GM19467 (cell line): ENCODE results near the gene UBXN7.
"Not testable (repeated sequence)": the region's sequence is repeated elsewhere in the genome, so short reads cannot be mapped to it uniquely, and the experiment has no call there.

Experiments used
- ATAC-seq: cut with Tn5 transposase; IDR thresholded peaks from one replicate; pipeline ENCODE4 v1.9.1; 2021; ENCODE audit warnings: mild to moderate bottlenecking, moderate library complexity; ENCODE audit not compliant: unreplicated experiment

UBXN7 gene

DNA sequence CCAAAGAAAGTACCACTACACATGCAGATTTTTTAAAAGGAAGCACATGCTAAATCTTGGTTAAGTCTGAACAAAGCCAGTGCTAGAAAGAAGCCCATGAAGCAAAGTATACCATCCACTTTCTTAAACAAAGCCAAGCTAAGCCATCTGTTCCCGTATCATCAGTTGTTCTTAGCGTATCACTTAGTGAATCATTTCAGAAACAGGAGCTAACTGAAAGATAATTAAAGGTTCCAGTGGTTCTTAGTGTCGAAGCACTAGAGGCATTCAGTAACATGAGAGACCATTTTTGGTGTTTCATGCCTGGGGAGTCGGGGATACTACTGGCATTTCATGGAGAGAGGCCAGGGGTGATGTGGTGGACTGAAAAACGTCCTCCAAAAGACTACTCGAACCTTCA lies 12.8 kb downstream of the UBXN7 start:
- no peak for ATAC-seq

DNA sequence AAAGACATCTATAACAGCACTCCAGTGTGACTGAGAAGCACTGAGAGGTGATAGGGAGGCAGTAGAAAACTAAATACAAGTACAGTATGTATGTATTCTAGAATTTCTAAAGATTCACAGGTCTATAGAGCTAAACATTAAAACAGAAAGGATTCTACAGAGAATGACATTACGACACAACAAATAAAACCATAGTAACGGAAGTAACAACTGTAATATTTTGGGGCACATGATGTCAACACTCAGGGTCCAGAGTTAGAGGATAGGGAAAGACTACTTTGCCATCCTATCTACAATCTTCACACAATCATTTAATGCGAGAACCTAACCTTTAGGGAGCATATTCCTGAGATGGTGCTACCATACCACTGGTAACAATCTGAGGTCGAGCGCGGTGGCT lies 13.6 kb downstream of the UBXN7 start:
- ATAC-seq, result no peak

DNA sequence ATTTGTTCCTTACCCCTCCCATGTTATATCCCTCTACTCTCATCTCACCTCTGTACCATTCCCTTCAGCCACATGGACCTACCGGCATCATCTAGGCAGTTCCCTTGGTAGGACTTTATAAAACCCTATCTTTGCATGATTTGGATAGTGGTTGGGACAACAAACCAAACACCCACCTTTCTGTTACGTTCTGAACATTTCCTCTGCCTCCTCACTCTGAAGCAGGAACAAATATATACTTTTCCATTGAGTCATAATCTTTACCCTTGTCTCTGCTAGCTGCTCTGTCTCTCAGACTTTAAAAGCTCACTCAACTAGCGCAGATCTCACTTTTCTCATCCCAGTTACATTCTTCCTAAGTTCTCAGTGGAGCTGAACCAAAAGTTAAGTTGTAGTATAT lies 17.8 kb downstream of the UBXN7 start:
- no peak for ATAC-seq

DNA sequence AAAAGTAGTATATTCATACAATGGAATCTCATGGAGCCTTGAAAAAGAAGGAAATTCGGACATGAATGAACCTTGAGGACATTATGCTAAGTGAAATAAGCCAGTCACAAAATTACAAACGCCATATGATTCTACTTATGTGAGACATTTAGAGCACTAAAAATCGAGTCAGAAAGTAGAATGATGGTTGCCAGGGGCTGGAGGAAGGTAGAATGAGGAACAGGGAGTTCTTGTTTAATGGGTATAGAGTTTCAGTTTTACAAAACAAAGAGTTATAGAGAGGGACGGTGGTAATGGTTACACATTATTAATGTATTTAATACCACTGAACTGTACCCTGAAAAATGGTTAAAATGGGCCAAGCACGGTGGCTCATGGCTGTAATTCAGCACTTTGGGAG lies 19.5 kb downstream of the UBXN7 start:
- ATAC-seq, result no peak

DNA sequence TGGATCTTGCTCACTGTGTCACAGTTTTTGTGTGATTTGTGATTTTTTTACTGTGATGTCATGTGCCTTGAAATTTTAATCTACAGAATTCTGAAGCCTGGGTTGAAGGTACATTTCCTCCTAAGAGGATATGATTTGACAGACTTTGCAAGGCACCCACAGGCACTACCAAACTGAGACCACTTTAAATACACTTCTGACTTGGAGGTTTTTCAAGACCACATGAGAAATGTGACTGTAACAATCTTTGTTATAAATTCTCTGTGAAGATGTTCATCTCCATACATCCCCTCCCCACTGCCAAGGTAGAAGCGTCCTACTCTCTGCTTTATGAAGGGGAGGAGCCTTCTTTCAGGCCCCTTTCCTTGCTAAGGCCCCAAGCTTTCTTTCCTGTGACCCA lies 22.8 kb downstream of the UBXN7 start:
- no peak for ATAC-seq

DNA sequence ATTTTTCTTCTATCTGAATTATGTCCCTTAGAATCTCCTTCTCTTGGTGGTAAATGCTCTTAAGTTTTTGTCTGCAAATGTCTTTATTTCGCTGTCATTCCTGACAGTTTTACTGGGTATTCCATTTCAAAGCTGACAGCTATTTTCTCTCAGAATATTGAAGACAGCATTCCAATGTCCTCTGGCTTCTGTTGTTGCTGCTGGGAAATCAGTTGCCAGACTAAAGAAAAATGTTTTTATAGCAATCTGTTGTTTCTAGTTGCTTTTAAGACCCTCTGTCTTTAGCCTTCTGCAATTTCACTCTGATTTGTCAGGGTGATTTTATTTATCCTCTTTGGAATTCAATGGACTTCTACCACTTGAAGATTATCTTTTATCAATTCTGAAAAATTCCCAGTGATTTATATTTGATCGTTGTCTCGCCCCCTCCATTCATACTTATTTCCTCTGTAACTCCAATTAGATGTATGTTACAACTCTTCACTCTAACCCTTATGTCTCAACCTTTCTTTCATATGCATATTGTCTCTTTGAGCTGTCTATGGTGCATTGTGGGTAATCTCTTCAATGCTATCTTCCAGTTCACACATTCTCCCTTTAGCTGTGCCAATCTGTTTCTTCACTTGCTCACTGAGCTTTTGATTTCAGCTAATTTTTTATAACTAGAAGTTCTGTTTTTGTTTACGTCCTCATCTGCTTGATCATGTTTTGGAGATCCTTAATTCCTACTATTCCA lies 23.5 kb downstream of the UBXN7 start:
- no peak for ATAC-seq

DNA sequence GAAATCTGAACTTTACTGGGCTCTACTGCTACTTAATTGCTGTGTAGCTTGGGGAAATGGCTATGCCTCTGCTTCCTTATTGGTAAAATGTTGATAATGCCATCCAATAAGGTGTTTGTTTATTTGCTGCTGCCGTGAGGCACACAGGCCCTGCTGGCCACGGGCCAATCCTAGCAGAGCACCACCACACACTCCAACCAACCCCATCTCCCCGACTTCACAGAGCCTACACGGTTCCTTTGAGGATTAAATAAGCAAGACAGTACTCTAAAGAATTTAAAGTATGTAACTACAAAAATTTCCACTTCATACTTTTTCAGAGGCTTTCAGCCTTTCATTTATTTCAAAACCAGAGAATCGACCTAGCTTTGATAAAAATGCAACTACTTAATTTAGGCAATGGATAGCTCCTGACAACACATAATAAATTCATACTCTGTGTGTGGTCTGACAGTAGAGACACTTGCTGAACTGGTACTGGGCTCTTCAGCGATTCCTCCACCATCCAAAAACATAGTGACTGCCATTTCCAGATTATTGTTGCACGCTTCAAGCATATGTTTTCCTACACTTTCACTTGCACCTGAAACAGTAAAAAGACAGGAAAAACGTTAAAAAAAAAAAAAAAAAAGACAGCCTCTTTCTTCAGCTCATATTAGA lies 25.3 kb downstream of the UBXN7 start:
- no peak for ATAC-seq

DNA sequence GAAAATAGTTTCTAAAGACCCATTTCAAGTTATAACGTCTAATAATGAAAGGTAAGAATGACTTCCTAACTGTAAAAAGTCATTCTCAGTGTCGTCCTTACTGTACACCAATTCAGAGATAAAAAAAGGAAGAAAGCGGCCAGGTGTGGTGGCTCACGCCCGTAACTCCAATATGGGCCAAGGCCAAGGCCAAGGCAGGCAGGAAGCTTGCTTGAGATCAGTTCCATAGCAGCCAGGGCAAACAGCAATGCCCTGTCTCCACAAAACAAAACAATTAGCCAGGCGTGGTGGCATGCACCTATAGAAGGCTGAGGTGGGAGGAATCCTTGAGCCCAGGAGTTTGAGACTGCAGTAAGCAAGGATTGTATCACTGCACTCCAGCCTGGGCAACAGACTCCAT lies 31.9 kb downstream of the UBXN7 start:
- ATAC-seq, result no peak

DNA sequence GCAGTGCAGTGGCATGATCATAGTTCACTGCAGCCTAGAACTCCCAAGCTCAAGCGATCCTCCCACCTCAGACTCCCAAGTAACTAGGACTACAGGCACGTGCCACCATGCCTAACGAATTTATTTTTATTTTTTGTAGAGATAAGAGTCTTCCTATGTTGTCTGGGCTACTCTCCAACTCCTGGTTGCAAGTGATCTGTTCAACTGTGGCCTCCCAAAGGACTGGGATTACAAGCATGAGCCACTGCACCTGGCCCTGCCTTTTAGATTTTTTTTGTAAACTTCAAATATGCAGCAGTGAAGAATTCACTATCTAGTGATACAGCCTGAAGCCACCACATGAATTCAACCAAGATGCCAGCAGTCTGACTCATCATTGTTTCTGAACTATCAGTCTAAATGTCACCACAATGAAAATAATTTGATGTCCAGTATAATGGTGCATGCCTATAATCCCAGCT lies 32.7 kb downstream of the UBXN7 start:
- ATAC-seq, result no peak

DNA sequence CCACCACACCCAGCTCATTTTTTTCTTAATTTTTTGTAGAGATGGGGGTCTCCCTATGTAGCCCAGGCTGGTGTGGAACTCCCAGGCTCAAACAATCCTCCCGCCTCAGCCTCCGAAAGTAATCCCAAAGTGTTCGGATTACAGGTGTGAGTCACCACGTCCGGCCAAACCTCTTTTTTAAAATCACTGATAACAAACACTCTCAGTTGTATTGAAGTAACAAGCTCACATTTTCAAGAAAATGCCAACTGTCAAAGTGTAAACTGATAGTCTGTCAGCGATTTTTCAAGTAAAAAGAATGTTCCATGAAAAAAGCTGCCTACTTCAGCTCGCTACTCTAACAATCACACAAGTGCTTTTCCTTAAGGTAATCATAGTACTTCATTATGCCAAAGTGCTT lies 33.4 kb downstream of the UBXN7 start:
- ATAC-seq, result no peak

DNA sequence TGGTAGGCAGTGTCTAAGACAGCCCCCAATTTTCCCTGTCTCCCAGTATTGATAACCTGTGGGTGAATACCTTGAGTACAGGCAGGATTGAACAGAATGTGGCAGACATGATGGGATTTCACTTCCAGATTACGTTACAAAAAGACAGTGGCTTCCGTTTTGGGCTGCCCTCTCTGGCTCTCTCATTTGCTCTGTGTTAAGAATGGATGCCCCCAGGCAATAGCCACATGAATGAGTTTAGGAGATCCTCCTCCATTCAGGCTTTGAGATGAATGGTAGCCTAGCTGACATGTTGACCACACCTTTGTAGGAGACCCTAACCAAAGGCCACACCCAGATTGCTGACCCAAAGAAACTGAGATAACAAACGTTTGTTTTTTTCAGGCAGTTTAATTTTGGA lies 34.3 kb downstream of the UBXN7 start:
- no peak for ATAC-seq

DNA sequence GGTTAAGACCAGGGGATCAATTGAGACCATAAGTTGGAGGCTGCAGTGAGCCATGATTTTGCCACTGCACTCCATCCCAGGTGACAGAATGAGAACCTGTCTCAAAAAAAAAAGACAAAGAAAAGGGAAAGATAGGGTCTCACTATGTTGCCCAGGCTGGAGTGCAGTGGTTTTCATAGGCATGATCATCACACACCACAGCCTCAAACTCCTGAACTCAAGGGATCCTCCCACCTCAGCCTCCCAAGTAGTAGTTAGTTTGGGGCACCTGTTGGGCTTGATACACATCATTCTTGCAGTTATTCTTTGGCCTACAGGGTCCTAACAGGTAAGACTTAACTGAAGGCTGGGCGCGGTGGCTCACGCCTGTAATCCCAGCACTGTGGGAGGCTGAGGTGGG lies 42.1 kb downstream of the UBXN7 start:
- no peak for ATAC-seq

DNA sequence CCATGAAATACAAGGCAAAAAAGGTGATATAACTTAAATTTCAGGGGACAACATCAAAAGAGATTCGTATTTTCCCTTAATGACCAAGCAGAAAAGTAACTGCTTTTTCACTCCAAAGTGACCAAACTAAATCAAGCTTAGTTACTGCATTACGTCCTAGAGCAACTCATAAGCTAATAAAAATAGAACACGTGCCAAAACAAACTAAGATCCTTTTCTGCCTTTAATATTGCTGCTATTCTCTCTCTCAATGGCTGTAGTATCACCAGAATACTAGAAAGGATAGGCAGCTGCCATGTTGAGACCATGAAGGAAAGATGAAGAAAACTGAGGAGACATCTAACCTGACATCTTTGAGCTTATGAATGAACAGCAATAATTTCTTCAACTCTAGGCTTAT lies 43.3 kb downstream of the UBXN7 start:
- ATAC-seq, result no peak

DNA sequence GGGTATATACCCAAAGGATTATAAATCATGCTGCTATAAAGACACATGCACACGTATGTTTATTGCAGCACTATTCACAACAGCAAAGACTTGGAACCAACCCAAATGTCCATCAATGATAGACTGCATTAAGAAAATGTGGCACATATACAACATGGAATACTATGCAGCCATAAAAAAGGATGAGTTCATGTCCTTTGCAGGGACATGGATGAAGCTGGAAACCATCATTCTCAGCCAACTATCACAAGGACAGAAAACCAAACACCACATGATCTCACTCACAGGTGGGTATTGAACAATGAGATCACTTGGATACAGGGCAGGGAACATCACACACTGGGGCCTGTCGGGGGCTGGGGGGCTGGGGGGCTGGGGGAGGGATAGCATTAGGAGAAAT lies 44.3 kb downstream of the UBXN7 start:
- ATAC-seq, result not testable (repeated sequence)

DNA sequence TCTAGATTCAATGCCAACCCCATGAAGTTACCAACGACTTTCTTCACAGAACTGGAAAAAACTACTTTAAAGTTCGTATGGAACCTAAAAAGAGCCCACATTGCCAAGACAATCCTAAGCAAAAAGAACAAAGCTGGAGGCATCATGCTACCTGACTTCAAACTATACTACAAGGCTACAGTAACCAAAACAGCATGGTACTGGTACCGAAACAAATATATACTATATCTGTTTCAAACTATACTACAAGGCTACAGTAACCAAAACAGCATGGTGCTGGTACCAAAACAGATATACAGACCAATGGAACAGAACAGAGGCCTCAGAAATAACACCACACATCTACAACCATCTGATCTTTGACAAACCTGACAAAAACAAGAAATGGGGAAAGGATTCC lies 45.4 kb downstream of the UBXN7 start:
- not testable (repeated sequence) for ATAC-seq

DNA sequence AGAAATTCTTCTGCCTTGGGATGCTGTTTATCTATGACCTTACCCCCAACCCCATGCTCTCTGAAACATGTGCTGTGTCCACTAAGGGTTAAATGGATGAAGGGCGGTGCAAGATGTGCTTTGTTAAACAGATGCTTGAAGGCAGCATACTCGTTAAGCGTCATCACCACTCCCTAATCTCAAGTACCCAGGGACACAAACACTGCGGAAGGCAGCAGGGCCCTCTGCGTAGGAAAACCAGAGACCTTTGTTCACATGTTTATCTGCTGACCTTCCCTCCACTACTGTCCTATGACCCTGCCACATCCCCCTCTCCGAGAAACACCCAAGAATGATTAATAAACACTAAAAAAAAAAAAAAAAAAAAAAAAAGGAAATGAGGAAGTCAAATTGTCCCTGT lies 46.2 kb downstream of the UBXN7 start:
- not testable (repeated sequence) for ATAC-seq

DNA sequence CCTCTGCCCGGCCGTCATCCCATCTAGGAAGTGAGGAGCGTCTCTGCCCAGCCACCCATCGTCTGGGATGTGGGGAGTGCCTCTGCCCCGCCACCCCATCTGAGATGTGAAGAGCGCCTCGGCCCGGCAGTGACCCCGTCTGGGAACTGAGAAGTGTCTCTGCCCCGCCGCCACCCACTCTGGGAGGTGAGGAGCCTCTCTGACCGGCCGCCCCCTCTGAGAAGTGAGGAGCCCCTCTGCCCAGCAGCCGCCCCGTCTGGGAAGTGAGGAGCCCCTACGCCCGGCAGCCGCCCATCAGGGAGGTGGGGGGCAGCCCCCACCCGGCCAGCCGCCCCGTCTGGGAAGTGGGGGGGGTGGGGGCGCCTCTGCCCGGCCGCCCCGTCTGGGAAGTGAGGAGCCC lies 46.8 kb downstream of the UBXN7 start:
- not testable (repeated sequence) for ATAC-seq

DNA sequence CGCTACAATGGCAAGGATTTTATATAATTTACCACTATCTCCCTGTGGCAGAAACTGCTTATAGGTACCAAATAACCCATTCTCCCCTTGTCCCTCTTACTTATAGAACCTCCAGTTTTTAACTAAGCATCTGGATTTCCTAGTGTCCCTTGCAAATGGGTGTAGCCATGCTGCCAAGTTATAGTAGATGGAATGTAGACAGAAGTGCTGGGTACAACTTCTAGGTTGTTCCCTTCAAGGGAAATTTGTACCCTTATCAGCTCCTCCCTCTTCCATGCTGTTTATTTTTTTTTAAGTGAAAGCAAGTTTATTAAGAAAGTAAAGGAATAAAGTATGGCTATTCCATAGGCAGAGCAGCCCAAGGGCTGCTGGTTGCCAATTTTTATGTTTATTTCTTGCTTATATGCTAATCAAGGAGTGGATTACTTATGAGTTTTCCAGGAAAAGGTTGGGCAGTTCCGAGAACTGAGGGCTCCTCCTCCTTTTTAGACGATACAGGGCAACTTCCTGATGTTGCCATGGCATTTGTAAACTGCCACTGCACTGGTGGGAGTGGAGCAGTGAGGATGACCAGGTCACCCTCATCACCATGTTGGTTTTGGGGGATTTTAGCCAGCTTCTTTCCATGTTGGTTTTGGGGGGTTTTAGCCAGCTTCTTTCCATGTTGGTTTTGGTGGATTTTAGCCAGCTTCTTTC lies 53.9 kb downstream of the UBXN7 start:
- ATAC-seq, result no peak

DNA sequence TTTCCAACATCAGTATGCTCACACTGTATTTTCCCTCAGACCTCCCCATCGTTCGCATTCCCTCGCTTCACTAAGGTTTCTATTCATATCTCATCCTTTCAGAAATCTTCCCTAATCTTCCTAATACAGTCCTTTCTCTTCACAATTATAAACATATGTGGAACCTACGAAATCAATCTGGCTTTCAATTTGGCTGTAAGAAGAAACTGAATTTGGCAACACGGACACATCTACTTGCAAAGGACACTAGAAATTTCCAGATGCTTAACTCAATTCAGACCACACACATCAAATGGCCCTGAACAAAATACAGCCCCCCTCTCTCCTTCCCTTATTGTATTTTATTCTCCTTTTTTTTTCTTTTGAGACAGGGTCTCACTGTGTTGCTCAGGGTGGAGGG lies 54.9 kb downstream of the UBXN7 start:
- no peak for ATAC-seq

DNA sequence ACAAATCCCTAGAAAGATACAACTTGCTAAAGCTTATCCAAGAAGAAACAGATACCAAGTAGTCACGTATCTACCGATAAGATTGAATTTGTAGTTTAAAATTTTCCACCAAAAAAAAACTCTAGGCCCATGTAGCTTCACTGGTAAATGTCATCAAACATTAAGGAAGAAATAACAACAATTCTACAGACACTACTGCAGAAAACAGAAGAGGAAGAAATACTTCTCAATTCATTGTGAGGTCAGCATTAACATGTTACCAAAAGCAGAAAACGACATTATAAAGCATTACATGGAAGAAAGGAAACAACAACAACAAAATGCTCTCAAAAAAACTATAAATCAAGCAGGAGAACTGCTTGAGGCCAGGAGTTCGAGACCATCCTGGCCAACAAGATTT lies 66.5 kb downstream of the UBXN7 start:
- ATAC-seq, result no peak

DNA sequence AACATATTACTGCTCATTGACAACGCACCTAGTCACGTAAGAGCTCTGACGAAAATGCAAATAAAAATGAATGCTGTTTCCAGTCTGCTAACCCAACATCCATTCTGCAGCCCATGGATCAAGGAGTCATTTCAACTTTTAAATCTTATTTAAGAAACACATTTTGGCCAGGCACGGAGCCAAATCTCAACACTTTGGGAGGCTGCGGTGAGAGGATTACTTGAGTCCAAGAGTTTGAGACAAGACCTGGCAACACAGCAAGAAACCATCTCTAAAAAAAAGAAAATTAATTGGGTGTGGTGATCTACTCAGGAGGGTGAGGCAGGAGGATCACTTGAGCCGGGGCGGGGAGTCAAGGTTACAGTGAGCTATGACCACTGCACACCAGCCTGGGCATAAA lies 71.6 kb downstream of the UBXN7 start:
- ATAC-seq, result no peak

DNA sequence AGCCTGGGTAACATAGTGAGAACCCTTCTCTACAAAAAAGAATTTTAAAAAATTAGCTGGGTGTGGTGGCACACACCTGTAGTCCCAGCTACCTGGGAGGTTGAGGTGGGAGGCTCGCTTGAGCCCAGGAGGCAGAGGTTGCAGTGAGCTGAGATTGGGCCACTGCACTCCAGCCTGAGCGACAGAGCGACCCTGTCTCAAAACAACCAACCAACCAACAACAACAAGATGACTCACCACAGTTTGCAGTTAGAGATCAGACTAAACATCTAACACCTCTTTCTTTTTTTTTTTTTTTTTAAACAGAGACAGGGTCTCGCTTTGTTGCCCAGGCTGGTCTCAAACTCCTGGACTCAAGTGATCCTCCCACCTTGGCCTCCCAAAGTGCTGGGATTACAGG lies 73.7 kb downstream of the UBXN7 start:
- ATAC-seq, result not testable (repeated sequence)
